A549 treated with CORT108297 at 1 μM for 4 hours (cell line): ENCODE data around the gene GNG8. TPM values are rescaled to one million over a fixed set of nuclear protein-coding genes. Genes with fewer than 3 reads are reported as not detected.

Source experiments
- total RNA-seq: library from RNA; stranded (reverse); fragments of 200-300 nt; extraction: Qiagen RNA extraction; gene quantifications from 5 replicates; pipeline ENCODE4 v1.2.3, GENCODE V29; 2022

The GNG8 gene
- not detected in 5 replicates for total RNA-seq

DNA sequence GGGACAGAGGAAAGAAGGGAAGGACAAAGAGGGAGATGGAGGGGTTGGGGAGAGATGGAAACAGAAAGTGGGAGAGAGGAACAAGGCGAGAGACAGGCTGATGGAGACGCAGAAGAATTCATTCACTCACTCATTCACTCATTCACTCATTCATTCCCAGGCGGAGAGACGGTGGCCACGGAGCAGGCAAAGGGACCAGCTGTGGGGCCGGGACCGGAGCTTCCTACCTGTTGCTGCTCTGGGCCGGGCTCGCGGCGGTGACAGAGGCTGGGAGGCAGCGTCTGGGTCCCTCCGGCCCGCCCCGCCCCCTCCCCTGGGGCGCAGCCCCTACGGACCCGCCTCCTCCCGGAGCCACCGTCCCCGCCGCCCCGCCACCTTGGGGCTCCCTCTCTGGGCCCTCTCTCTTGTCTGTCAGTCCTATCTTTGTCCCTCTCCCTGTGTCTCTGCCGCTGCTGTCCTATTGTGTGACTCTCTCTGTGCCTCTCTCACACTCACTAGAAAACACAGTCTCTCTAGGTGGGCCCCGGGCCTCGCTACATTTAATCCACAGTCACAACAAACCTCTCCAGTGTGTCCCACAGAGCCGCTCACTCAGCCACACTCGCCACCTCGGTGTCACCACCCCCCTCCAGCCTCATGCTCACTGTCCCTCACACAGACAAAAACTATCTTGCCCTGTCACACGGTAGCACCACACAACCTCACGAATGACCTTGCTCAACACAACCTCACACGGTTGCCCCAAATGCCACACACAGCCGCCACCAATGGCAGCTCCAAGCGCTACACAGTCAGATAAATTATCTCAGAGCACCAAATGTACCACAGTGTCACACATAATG lies at the start of gene GNG8:
GNG8 (minus strand) TSS at position 283 of the 842 bp plus-strand sequence. CDS start 1,520 bp downstream, outside the sequence.

DNA sequence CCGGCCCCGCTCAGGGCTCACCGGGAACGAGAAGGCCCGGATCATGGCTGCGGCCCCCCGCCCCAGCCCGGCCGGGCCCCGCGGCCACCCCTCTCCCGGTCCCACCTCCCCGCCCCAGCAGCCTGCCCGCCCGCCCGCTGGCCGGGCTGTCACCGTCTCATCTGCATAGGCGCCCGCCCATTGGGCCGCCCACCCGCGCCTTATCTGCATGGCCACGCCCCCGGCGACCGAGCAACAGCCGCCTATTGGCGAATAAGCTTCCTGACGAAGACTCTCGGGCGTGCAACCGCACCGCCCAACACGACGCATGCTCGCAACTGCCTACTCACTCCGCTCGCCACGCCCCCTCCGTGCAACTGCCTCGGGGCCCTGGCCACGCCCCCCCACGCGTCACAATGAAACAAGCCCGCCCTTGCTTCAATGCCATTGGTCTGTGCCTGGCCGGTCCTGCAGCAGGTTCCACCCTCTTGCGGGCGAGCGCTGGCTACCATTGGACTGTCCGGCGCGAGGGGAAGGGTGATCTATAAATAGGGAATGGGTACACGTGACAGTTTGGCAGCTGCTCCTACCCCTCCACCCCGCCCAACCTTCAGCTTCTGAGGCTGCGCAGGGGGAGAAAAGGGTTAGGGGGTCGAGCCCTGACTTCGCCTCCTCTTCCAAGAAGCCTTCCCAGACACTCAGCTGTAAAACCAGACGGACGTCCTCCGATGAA lies 25.2 kb upstream of the GNG8 start, which contains the start of gene DACT3:
DACT3 (minus strand) TSS at position 163 of the 712 bp plus-strand sequence; CDS start at position 45, 118 bp downstream.

DNA sequence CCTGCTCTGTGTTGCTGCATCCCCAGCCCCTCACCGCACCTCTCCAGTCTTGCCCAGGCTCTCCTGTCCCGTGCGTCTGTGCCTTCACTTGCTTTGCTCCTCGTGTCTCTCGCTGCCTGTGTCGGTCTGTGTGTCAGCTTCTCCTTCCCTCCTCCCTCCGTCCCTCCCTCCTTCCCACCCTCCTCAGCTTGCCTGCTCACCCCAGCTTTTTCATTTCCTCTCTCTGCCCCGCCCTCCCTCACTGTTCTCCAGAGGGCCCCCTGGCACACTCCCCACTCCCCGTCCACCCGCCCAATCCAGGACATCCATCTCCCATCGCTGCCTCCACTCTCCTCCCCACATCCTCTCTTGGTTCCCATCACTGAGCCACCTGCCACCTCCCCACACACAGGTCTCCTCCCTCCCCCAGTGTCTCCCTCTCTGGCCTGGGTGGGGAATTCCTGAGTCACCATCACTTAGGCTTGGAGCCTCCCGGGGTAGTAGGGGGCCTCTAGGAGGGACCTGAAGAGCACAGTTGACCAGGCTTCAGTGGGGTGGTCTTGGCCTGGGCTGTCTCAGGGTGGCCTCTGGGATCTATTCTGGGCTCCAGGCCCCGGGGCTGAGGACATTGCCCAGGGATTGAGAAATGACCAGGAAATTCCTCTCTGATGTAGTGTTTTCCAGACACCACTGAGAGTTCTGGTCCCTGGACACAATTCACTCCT lies 10.9 kb downstream of the GNG8 start, which contains the start of gene PTGIR:
PTGIR (minus strand) TSS at position 132 of the 704 bp plus-strand sequence. CDS start 864 bp downstream, outside the sequence.

DNA sequence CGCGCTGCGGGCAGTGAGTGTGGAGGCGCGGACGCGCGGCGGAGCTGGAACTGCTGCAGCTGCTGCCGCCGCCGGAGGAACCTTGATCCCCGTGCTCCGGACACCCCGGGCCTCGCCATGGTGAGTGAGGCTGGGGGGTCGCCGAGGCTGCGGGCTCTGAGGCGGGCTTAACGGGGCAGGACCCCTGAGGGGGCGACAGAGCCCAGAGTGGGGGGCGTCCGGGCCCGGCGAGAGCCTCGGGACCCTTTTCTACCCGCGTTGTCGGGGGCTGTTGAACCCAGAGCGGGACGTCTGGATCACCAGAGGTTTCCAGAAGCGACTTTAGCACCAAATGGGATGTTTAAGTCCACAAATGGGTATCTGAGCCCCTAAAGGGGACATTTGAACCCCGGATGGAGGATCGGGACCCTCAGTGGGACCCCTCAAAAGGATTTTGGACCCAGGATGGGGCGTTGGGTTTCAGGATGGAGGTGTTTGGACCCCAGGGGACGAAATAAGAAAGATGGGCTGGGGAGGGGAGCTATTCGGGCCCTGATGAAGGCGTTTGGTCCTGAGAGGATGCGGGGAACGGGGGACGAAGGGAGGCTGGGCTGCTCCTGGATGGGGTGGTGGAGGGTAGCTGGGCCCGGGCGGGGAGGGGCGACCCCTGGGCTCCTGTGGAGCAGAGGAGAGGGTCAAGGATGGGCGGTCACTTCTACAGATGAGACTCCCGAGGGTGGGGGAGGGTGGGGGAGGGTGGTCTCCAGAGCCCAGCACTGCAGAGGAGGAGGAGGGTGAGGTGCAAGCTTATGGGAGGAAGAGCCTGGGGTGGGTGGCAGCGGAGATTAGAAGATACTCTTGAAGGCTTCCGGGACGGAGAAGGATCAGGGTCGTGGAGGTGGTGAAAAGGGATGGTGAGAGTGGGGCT lies 34.4 kb downstream of the GNG8 start, which contains the start of gene CALM3:
CALM3 (plus strand) TSS at position 13 of the 907 bp plus-strand sequence; CDS start at position 118, 105 bp downstream.

Other genes starting within 250 kb of the GNG8 start
- 0.02 TPM in 1 of 5 replicates, not detected in the others for gene CCDC8, start 222.6 kb downstream of the GNG8 start, total RNA-seq
- gene PNMA8C, start 207.3 kb downstream of the GNG8 start, total RNA-seq = not detected in 5 replicates
- 9.6 to 11.5 TPM (median 10.9 TPM) in 5 replicates for gene PNMA8A, start 164.6 kb downstream of the GNG8 start, total RNA-seq
- not detected in 5 replicates for gene PNMA8B, start 140.3 kb downstream of the GNG8 start, total RNA-seq
- gene CALM3, start 34.9 kb downstream of the GNG8 start, total RNA-seq = 206 to 253 TPM (median 241 TPM) in 5 replicates
- 0.08 to 0.22 TPM (median 0.09 TPM) in 3 of 5 replicates, not detected in the others for gene PTGIR, start 11.1 kb downstream of the GNG8 start, total RNA-seq
- gene DACT3, start 25.0 kb upstream of the GNG8 start, total RNA-seq = 0.29 to 0.39 TPM (median 0.31 TPM) in 5 replicates
- 24.2 to 34.1 TPM (median 30.3 TPM) in 5 replicates for gene PRKD2, start 80.9 kb upstream of the GNG8 start, total RNA-seq
- gene FKRP, start 109.9 kb upstream of the GNG8 start, total RNA-seq = 16.7 to 22.8 TPM (median 21.0 TPM) in 5 replicates
- gene STRN4, start 110.2 kb upstream of the GNG8 start, total RNA-seq = 70.2 to 98.6 TPM (median 92.3 TPM) in 5 replicates
- gene SLC1A5, start 152.4 kb upstream of the GNG8 start, total RNA-seq = 235 to 281 TPM (median 252 TPM) in 5 replicates
- gene AP2S1, start 214.6 kb upstream of the GNG8 start, total RNA-seq = 232 to 329 TPM (median 314 TPM) in 5 replicates
- 23.0 to 30.9 TPM (median 29.0 TPM) in 5 replicates for gene ARHGAP35, start 224.8 kb upstream of the GNG8 start, total RNA-seq